Caco-2 (cell line): Measurements from ENCODE around the gene ETHE1. TPM values are rescaled to one million over a fixed set of nuclear protein-coding genes. Genes with fewer than 3 reads are reported as not detected.
A peak's percentile ranks its signal among the peaks of the same experiment; 100 is the strongest.

Experiments used
- BruUV-seq: library from RNA; stranded (reverse); fragments of 400-500 nt; replicated peaks from 2 replicates; lab custom pipeline; 2021; lab: Mats Ljungman, UMichigan
- CTCF ChIA-PET: fragments of 300-600 bp; sonication (Branson Sonifier 250); formaldehyde crosslinking; loops from one replicate; lab custom pipeline; 2022; ENCODE audit warnings: antibody characterized with exemption; lab: Charles Lee
- POLR2A ChIA-PET: fragments of 300-600 bp; sonication (Branson Sonifier 250); formaldehyde crosslinking; loops from one replicate; lab custom pipeline; 2022; ENCODE audit warnings: antibody characterized with exemption; lab: Charles Lee
- DNase-seq, 2 experiments: peaks; one replicate each; pipeline versions ENCODE4 v3.0.0 to v3.0.0-alpha.2; 2020 to 2022
- H3K27me3 ChIP-seq: replicated peaks from 2 replicates; pipeline ENCODE4 v1.6.0; 2011; ENCODE audit warnings: low read length; ENCODE audit not compliant: control insufficient read depth, insufficient read depth
- H3K36me3 ChIP-seq: 2 replicates; pipeline ENCODE4 v1.5.1; 2011; ENCODE audit warnings: low read length; ENCODE audit not compliant: control insufficient read depth, insufficient read depth
- H3K4me1 ChIP-seq: fragments of 250-450 bp; sonication (Bioruptor Pico); 2 replicates; pipeline ENCODE4 v1.5.1; 2020; ENCODE audit warnings: mild to moderate bottlenecking
- H3K4me3 ChIP-seq: 2 replicates; pipeline ENCODE4 v1.5.1; 2011; ENCODE audit warnings: low read depth, mild to moderate bottlenecking, control low read depth, low read length
- H3K9me3 ChIP-seq: fragments of 250-450 bp; sonication (Bioruptor Pico); 2 replicates; pipeline ENCODE4 v1.5.1; 2020; ENCODE audit warnings: mild to moderate bottlenecking, moderate library complexity
- H3K27ac Mint-ChIP-seq: one replicate; pipeline ENCODE4 v1.8.0; 2022; ENCODE audit warnings: mixed read lengths; ENCODE audit not compliant: unreplicated experiment
- H3K27me3 Mint-ChIP-seq: one replicate; pipeline ENCODE4 v1.8.0; 2022; ENCODE audit warnings: mixed read lengths; ENCODE audit not compliant: insufficient read depth, unreplicated experiment
- H3K36me3 Mint-ChIP-seq: one replicate; pipeline ENCODE4 v1.8.0; 2022; ENCODE audit warnings: mild to moderate bottlenecking, mixed read lengths; ENCODE audit not compliant: insufficient read depth, unreplicated experiment
- H3K4me1 Mint-ChIP-seq: one replicate; pipeline ENCODE4 v1.8.0; 2022; ENCODE audit warnings: low read depth, mixed read lengths; ENCODE audit not compliant: unreplicated experiment
- H3K4me3 Mint-ChIP-seq: one replicate; pipeline ENCODE4 v1.8.0; 2022; ENCODE audit warnings: mild to moderate bottlenecking, moderate library complexity, mixed read lengths; ENCODE audit not compliant: unreplicated experiment
- H3K9me3 Mint-ChIP-seq: one replicate; pipeline ENCODE4 v1.8.0; 2022; ENCODE audit warnings: mixed read lengths; ENCODE audit not compliant: unreplicated experiment
- intact Hi-C: fragments of 100-400 bp; cut with micrococcal nuclease; formaldehyde crosslinking; loops from one replicate; pipeline ENCODE4 v1.10.0; 2022; ENCODE audit not compliant: unreplicated experiment
- total RNA-seq: library from RNA; stranded (reverse); gene quantifications from 2 replicates; pipeline ENCODE4 v1.2.3, GENCODE V29; 2022
- TF ChIP-seq, protein P1 (sequence below), 2 experiments: fragments of 200-600 bp in 1 of 2; IDR thresholded peaks; 1 replicate in 1 of 2; 2 replicates in 1 of 2; pipeline versions ENCODE4 v1.5.1 to v1.8.0; 2011 to 2022; ENCODE audit warnings: antibody characterized with exemption in 1 of 2, control low read depth in 1 of 2, inconsistent platforms in 1 of 2, low read depth in 1 of 2, low read length in 1 of 2, mild to moderate bottlenecking in 1 of 2, moderate library complexity in 1 of 2; ENCODE audit not compliant: insufficient read depth in 1 of 2, severe bottlenecking in 1 of 2, unreplicated experiment in 1 of 2

The ETHE1 gene
- total RNA-seq, 1 experiment from 2014 or later, result 39.6 TPM

DNA sequence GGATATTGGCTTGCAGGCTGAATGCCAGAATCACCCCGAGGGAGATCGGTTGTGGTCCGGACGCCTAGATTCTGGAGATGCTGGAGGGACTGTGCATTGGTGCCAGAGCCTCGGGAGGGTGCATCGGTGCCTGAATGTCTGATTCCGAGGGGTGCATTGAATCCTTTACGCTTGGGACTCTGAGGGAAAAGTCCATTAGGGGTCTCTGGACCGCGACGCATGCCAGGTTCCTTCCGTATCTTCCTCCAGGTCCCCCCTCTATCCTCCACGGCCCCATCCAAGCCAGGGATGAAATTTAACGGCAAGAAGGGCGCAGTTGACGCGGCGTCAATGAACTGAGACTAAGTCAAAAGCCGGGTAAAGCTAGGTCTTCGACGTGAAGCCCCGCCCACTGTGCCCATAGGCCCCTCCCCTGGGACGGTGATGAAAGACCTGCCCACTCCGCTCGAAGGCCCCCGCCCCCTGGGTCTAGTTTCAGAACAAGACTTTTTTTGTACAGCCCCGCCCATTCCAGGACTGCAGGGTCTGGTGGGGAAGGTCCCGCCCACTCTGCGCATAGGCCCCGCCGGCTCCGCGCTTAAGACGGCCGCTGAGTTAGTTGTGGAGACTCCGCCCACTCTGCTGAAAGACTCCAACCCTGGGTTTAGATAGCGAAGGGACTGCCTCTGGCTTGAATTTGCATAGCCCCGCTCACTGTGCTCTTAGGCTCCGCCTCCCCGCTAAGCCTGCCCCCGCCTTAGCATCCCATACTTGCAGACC, 6.7 kb upstream of the ETHE1 start:
- no peaks in the 10 kb centered on the region for H3K27me3 Mint-ChIP-seq
- H3K9me3 Mint-ChIP-seq, result peaks cover 2% of the 10 kb centered on the region
- Histone ChIP-seq H3K27me3 (no peaks in the 10 kb centered on the region), H3K4me3 (peak overlapping the region; percentile 60), H3K36me3 (peaks cover 1% of the 10 kb centered on the region; the same call in 1 of the 2 replicates), H3K9me3 (no peaks in the 10 kb centered on the region), H3K4me1 (0 out of 2 replicates have a peak, but pooled peaks cover 4% of the 10 kb centered on the region)
- TF ChIP-seq, protein P1, sequence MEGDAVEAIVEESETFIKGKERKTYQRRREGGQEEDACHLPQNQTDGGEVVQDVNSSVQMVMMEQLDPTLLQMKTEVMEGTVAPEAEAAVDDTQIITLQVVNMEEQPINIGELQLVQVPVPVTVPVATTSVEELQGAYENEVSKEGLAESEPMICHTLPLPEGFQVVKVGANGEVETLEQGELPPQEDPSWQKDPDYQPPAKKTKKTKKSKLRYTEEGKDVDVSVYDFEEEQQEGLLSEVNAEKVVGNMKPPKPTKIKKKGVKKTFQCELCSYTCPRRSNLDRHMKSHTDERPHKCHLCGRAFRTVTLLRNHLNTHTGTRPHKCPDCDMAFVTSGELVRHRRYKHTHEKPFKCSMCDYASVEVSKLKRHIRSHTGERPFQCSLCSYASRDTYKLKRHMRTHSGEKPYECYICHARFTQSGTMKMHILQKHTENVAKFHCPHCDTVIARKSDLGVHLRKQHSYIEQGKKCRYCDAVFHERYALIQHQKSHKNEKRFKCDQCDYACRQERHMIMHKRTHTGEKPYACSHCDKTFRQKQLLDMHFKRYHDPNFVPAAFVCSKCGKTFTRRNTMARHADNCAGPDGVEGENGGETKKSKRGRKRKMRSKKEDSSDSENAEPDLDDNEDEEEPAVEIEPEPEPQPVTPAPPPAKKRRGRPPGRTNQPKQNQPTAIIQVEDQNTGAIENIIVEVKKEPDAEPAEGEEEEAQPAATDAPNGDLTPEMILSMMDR (IDR thresholded peaks at IDR 0.05; ENCODE audit: insufficient read depth in 1 of 2, low read depth in 1 of 2, low read length in 1 of 2, severe bottlenecking in 1 of 2, unreplicated experiment in 1 of 2), result no peak
- H3K4me1 Mint-ChIP-seq, result peaks cover 6% of the 10 kb centered on the region
- CTCF ChIA-PET, result interaction anchor here (0.6 to 2.4 kb wide), 10 partner anchors 9 to 146 kb away, joined by 3 to 14 read pairs (median 8); partner anchors contain the start of genes IRGQ, PHLDB3 and ZNF576
- peak overlapping the region; percentile 96 for H3K27ac Mint-ChIP-seq
- intact Hi-C loops, result loop anchor here (1.0 to 10.0 kb wide), 4 partner anchors 8 to 121 kb away; partner anchors contain the start of genes IRGQ, PHLDB3 and ZNF576
- DNase-seq, result peak; percentile 98 to 99
- POLR2A ChIA-PET, result interaction anchor here (0.6 to 2.1 kb wide), 5 partner anchors 13 to 135 kb away, joined by 4 to 10 read pairs (median 8); partner anchors contain the start of genes IRGQ, PHLDB3 and ZNF576
- H3K36me3 Mint-ChIP-seq, result peaks cover 37% of the 10 kb centered on the region
- peak overlapping the region; percentile 96 for H3K4me3 Mint-ChIP-seq
- BruUV-seq, result no TSS peak

DNA sequence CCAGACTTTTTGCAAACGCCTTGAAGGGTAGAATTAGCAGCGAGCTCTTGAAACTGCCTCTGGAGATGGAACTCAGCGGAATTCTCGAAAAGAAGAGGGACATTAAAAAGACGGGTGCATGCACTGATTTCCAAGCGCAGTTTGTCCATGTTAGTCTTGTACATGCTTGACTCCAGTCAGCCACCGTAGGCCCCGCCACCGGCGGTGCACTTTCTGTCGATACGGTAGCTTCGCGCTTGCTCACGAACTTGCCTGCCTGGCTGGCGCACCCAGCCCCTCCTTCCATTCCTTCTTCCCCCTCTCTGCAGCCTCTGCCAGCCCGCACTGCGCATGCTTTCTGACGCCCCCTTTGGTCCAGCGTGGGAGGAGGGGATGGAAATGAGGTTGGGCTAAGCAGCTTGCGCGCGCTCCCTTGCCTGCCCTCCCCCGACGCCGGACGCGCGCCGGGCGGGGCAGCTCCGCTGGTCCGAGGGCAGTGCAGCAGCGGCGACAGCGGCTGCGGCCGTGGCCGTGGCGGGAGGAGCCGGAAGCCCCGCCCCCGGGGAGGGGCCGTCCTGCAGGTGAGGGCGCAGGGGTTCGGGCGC, 6.1 kb upstream of the ETHE1 start, which contains the start of gene ZNF575:
ZNF575 (plus strand) TSS at position 227 of the 584 bp plus-strand sequence. CDS start 1,235 bp downstream, outside the sequence.
- TSS peak; percentile 13 for BruUV-seq
- CTCF ChIA-PET, result interaction anchor here (0.6 to 2.4 kb wide), 10 partner anchors 8 to 146 kb away, joined by 3 to 14 read pairs (median 8); partner anchors contain the start of genes IRGQ, PHLDB3 and ZNF576
- no peaks in the 10 kb centered on the region for H3K9me3 Mint-ChIP-seq

More for the DNA sequence above, 6.1 kb upstream of the ETHE1 start, which contains the start of gene ZNF575:
- POLR2A ChIA-PET, result interaction anchor here (0.6 to 2.1 kb wide), 6 partner anchors 13 to 772 kb away, joined by 4 to 10 read pairs (median 6); partner anchors contain the start of genes IRGQ, PHLDB3, ZNF235 and ZNF576
- 0 out of 2 replicates have a peak, but pooled peaks cover 4% of the 10 kb centered on the region for H3K4me1 ChIP-seq
- TF ChIP-seq, protein P1 (IDR thresholded peaks at IDR 0.05; ENCODE audit: insufficient read depth in 1 of 2, low read depth in 1 of 2, low read length in 1 of 2, severe bottlenecking in 1 of 2, unreplicated experiment in 1 of 2), result peak in 1 of 2 experiments; percentile 9
- Mint-ChIP-seq H3K27me3 (no peaks in the 10 kb centered on the region), H3K4me1 (peaks cover 6% of the 10 kb centered on the region), H3K36me3 (peaks cover 31% of the 10 kb centered on the region), H3K4me3 (peak within 1 kb of the TSS; percentile 96), H3K27ac (peak within 1 kb of the TSS; percentile 96)
- no peaks in the 10 kb centered on the region; the same call in 1 of the 2 replicates for H3K36me3 ChIP-seq
- intact Hi-C loops, result loop anchor here (1.0 to 10.0 kb wide), 4 partner anchors 8 to 122 kb away; partner anchors contain the start of genes IRGQ, PHLDB3 and ZNF576
- no peaks in the 10 kb centered on the region for H3K9me3 ChIP-seq
- peak within 1 kb of the TSS; percentile 60 for H3K4me3 ChIP-seq
- peak; percentile 95 to 96 for DNase-seq
- no peaks in the 10 kb centered on the region for H3K27me3 ChIP-seq
